ENCODE measurements around the gene XCR1. TPM values are rescaled to one million over a fixed set of nuclear protein-coding genes. Genes with fewer than 3 reads are reported as not detected.
A peak's percentile ranks its signal among the peaks of the same experiment; 100 is the strongest.

The XCR1 gene
- total and polyA plus RNA-seq, 9 of the 15 experiments (the other 6 are each of a cell fraction or from before 2014, with no cell fraction given), result not detected

- TF ChIP-seq CREB3 (tag; conservative IDR thresholded peaks at IDR 0.05; ENCODE audit: low read depth), result peak; percentile 62; the same call in 1 of the 2 replicates
- TF ChIP-seq RBFOX2 (IDR thresholded peaks at IDR 0.05; ENCODE audit: low read depth, low read length), result 0 out of 2 replicates have a peak, but pooled peaks have one; percentile 17
- TF ChIP-seq EP400 (IDR thresholded peaks at IDR 0.05), result peak; percentile 60
- TF ChIP-seq ZBTB9 (CRISPR knock-in tag; IDR thresholded peaks at IDR 0.05), result peak; percentile 79
- no peak for TF ChIP-seq ZNF347 (CRISPR knock-in tag; IDR thresholded peaks at IDR 0.05; ENCODE audit: low read depth)
- TF ChIP-seq MGA (IDR thresholded peaks at IDR 0.05), result peak; percentile 50; the same call in 1 of the 2 replicates
- peak; percentile 76 for TF ChIP-seq CEBPG (CRISPR knock-in tag; IDR thresholded peaks at IDR 0.05)
- peak; percentile 83 to 95 for TF ChIP-seq CEBPG (tag; conservative IDR thresholded peaks at IDR 0.05 in 1 of 2, IDR thresholded peaks at IDR 0.05 in 1 of 2)
- TF ChIP-seq EP300 (IDR thresholded peaks at IDR 0.05; ENCODE audit: low read length), result peak; percentile 52; the same call in 1 of the 2 replicates
- 0 out of 2 replicates have a peak, but pooled peaks have one; percentile 30 for TF ChIP-seq SMAD3 (CRISPR knock-in tag; conservative IDR thresholded peaks at IDR 0.05)
- TF ChIP-seq MAFG (tag; conservative IDR thresholded peaks at IDR 0.05), result peak; percentile 82
- TF ChIP-seq ZNF316 (IDR thresholded peaks at IDR 0.05), result peak; percentile 44; the same call in 1 of the 2 replicates
- TF ChIP-seq ZNF445 (CRISPR knock-in tag; IDR thresholded peaks at IDR 0.05; ENCODE audit: low read depth), result no peak
- peak; percentile 59; the same call in 1 of the 2 replicates for TF ChIP-seq MEF2D (tag; conservative IDR thresholded peaks at IDR 0.05; ENCODE audit: low read depth)
These were observed 13.8 kb downstream of the XCR1 start (continued) for GRCh38 chr3:46013316-46014094.

All from K562 (cell line).